Ectodermal cell (in vitro differentiated cells): ENCODE measurements around the gene DEDD2. TPM values are rescaled to one million over a fixed set of nuclear protein-coding genes. Genes with fewer than 3 reads are reported as not detected.
"Not testable (repeated sequence)": the region's sequence is repeated elsewhere in the genome, so short reads cannot be mapped to it uniquely, and the experiment has no call there.

Source experiments
- H3K27ac ChIP-seq: 2 replicates; pipeline ENCODE4 v1.7.0; 2013; ENCODE audit warnings: mild to moderate bottlenecking, low read depth, low read length; ENCODE audit not compliant: insufficient read depth, poor library complexity, severe bottlenecking
- H3K27me3 ChIP-seq: 2 replicates; pipeline ENCODE4 v1.7.0; 2013; ENCODE audit warnings: mild to moderate bottlenecking, low read length; ENCODE audit not compliant: insufficient read depth, control insufficient read depth, poor library complexity, severe bottlenecking
- H3K36me3 ChIP-seq: one replicate; pipeline ENCODE4 v1.7.0; 2013; ENCODE audit warnings: low read length; ENCODE audit not compliant: control insufficient read depth, insufficient read depth
- H3K4me1 ChIP-seq: one replicate; pipeline ENCODE4 v1.7.0; 2013; ENCODE audit warnings: low read length; ENCODE audit not compliant: control insufficient read depth, insufficient read depth
- H3K4me3 ChIP-seq: 2 replicates; pipeline ENCODE4 v1.7.0; 2013; ENCODE audit warnings: low read depth, low read length, control low read depth; ENCODE audit not compliant: insufficient read depth
- H3K9me3 ChIP-seq: 2 replicates; pipeline ENCODE4 v1.7.0; 2013; ENCODE audit warnings: mild to moderate bottlenecking, low read length, moderate library complexity; ENCODE audit not compliant: control insufficient read depth
- WGBS, 2 experiments: methylation state at CpG; one replicate each; pipeline ENCODE4 v1.1.7; 2013; ENCODE audit warnings: missing lambda C conversion rate in 2 of 2; 5-methylcytosine and 5-hydroxymethylcytosine counted together
- polyA plus RNA-seq, 4 experiments: library from polyadenylated mRNA; stranded (reverse); fragments of 50-300 nt; gene quantifications; one replicate each; pipeline ENCODE4 v1.2.3, GENCODE V29; 2013

DEDD2 gene, protein sequence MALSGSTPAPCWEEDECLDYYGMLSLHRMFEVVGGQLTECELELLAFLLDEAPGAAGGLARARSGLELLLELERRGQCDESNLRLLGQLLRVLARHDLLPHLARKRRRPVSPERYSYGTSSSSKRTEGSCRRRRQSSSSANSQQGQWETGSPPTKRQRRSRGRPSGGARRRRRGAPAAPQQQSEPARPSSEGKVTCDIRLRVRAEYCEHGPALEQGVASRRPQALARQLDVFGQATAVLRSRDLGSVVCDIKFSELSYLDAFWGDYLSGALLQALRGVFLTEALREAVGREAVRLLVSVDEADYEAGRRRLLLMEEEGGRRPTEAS
- polyA plus RNA-seq (2013, experiment 1 of 4): 36.7 TPM
- 29.3 TPM for polyA plus RNA-seq (2013, experiment 2 of 4)
- polyA plus RNA-seq (2013, experiment 3 of 4): 27.1 TPM
- 30.2 TPM for polyA plus RNA-seq (2013, experiment 4 of 4)

DNA sequence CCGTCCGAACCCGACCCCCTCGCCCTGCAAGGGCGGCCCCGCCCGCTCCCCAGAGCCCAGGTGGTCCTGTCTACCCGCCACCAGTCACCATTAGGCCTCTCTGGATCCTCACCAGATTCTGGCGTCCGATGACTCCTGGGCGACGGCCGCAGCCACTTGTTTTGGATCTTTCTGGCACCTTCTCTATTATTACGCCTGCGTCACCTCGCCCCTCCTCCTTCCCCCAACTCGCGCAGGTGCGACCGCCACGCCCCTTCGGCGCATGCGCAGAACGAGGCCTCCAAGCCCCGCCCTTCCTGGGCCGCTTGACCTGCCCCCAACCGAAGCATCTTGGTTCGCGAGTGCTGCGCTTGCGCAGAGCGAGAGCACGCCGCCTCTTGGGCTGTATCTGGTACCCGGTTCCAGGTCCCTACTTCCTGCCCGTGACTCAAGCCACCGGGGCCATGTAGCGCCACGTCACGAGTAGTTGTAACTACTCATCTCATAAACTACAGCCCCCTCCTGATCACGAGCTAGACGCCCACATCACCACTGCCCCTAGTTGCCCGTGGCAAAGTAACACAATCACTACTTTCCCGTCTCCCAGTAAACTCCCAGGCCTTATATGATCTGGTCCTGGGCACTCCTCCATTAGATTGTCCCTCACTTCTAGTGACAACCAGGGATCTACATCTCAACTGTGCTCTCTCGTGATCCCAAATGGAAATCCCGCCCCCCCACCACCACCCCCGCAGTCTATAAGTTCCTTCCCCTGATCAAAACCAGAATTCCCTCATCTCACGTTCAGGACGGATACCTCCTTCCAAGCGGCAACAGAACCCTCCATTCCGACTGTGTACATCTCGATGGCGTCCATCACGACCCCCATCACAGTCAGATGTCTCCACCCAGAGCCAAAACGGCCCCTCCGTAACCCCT lies at the start of gene DEDD2:
Gene DEDD2 (minus strand): TSS at position 158 of the 918 bp plus-strand sequence. CDS start 670 bp downstream, outside the sequence.
- 21 to 22% methylated on average over 57 of the region's 57 CpGs for WGBS, 2 experiments
- no peaks in the 10 kb centered on the region for H3K9me3 ChIP-seq
- H3K36me3 ChIP-seq: peaks cover 6% of the 10 kb centered on the region
- H3K4me3 ChIP-seq: peak within 1 kb of the TSS; percentile 89
- H3K27ac ChIP-seq: peak within 1 kb of the TSS; percentile 90
- peaks cover 22% of the 10 kb centered on the region for H3K4me1 ChIP-seq
- no peaks in the 10 kb centered on the region for H3K27me3 ChIP-seq

DNA sequence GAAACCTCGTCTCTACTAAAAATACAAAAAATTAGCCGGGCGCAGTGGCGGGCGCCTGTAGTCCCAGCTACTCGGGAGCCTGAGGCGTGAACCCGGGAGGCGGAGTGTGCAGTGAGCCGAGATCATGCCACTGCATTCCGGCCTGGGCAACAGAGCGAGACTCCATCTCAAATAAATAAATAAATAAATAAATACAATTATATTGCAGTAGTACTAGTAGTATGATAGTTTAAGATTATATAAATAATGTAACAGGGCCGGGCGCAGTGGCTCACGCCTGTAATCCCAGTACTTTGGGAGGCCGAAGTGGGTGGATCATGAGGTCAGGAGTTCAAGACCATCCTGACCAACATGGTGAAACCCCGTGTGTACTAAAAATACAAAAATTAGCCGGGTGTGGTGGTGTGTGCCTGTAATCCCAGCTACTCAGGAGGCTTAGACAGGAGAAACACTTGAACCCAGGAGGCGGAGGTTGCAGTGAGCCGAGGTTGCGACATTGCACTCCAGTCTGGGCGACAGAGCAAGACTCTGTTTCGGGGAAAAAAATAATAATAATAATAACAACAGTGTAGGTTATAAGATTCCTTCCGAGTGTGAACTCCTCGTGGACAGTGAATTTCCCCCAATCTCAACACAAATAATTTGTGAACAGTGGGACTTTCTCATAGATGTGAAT lies 49.6 kb upstream of the DEDD2 start:
- not testable (repeated sequence) for H3K27ac ChIP-seq, H3K4me3 ChIP-seq, H3K27me3 ChIP-seq, H3K9me3 ChIP-seq, H3K36me3 ChIP-seq
- H3K4me1 ChIP-seq: peaks cover 12% of the 10 kb centered on the region
- WGBS, 2 experiments: 85 to 95% methylated on average over 18 to 23 of the region's 25 CpGs

DNA sequence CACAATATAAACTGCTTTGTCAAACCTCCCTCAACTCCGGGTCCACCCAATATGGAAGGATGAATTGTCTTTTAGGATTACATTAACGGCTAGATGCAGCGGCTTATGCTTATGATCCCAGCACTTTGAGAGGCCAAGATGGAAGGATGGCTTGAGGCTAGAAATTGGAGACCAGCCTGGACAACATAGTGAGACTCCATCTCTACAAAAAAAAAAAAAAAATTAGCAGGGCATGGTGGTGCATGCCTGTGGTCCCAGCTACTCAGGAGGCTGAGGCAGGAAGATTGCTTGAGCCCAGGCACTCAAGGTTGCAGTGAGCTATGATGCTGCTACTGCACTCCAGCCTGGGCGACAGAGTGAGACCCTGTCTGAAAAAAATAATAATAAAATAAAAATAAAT lies 48.6 kb upstream of the DEDD2 start:
- H3K9me3 ChIP-seq, H3K36me3 ChIP-seq, H3K4me3 ChIP-seq, H3K27ac ChIP-seq, H3K27me3 ChIP-seq: not testable (repeated sequence)
- peaks cover 12% of the 10 kb centered on the region for H3K4me1 ChIP-seq
- 94 to 97% methylated on average over 3 to 4 of the region's 4 CpGs for WGBS, 2 experiments

DNA sequence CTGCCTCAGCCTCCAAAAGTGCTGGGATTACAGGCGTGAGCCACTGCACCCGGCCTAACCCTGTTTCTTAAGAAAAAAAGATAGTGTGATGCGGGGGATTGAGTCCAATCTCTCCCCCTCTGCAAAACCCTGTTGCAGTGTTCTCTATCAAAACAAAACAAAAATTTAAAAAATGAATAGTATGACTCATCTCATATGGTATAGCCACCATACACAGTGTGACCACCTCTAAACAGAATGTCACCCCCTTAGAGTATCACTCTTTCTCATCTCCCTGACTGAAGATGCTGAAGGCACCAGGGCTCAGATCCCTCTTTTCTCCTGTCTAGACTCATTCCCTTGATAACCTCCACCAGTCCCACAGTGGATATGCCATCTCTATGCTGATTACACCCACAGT lies 44.3 kb upstream of the DEDD2 start:
- no peaks in the 10 kb centered on the region for H3K36me3 ChIP-seq
- H3K4me3 ChIP-seq: no peak overlapping the region
- 83 to 86% methylated on average over 2 to 3 of the region's 3 CpGs for WGBS, 2 experiments
- H3K4me1 ChIP-seq: no peaks in the 10 kb centered on the region
- no peaks in the 10 kb centered on the region for H3K9me3 ChIP-seq
- no peak overlapping the region for H3K27ac ChIP-seq
- no peaks in the 10 kb centered on the region for H3K27me3 ChIP-seq

DNA sequence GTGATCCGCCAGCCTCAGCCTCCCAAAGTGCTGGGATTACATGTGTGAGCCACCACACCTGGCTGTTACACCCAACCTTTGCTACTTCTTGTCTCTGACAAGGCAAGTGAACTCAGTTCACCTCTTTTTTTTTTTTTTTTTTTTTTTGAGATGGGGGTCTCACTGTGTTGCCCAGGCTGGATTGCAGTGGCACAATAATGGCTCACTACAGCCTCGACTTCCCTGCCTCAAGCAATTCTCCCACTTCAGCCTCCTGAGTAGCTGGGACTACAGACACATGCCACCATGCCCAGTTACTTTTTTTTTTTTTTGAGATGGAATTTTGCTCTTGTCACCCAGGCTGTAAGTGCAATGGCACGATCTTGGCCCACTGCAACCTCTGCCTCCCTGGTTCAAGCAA lies 40.4 kb upstream of the DEDD2 start:
- H3K9me3 ChIP-seq: not testable (repeated sequence)

DNA sequence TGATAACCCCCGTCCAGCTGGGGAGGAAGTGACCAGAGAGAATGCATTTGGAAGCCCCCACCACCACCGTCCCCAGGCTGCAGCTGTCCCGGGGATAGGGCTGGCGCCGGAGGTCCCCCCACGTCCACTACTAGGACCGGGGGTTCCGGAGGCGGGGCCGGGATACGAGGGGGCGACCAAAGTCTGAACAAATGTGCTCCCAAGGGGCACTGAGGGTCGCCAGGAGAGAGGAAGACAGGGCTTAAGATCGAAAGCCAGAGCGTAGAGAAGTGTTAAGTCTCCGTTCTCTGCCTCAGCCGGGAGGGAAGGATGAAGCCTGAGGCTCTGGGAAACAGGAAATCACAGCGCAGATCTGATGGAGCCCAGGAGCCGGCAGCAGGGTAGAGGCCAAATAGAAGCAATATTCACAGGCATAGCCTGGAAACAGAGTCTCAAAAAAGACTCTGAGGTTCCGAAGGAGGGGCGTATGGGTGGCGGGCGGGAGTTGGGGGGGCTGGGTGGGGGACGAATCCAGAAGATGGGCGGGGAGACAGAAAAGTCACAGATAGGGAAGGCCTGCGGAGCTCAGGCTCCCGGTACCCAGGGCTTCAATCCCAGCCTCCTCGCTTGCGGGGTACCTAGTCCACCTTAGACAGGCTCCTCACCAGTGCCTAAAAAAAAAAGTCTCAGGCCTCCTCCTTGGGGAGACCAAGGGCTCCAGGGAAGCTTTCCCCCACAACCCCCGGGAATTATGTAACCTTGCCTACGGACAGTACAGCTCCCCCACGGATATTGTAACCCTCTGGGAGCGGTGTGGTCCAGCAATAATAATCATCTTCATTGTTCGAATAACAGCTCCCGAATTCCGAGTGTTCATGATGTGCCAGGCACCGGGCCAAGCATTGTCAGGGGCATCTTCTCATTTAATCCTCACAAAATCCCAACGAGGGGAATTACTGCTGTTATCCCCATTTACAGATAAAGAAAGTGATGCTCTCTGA lies 38.6 kb upstream of the DEDD2 start:
- 15 to 16% methylated on average over 38 of the region's 38 CpGs for WGBS, 2 experiments
- no peaks in the 10 kb centered on the region for H3K36me3 ChIP-seq
- no peaks in the 10 kb centered on the region for H3K9me3 ChIP-seq
- H3K27ac ChIP-seq: peak overlapping the region; percentile 89
- peak overlapping the region; percentile 58 for H3K4me3 ChIP-seq
- no peaks in the 10 kb centered on the region for H3K27me3 ChIP-seq
- peaks cover 16% of the 10 kb centered on the region for H3K4me1 ChIP-seq

More for the DNA sequence above, 40.4 kb upstream of the DEDD2 start:
- WGBS, 2 experiments: 89 to 92% methylated on average over 3 of the region's 3 CpGs
- not testable (repeated sequence) for H3K36me3 ChIP-seq, H3K4me3 ChIP-seq, H3K27me3 ChIP-seq, H3K4me1 ChIP-seq, H3K27ac ChIP-seq

DNA sequence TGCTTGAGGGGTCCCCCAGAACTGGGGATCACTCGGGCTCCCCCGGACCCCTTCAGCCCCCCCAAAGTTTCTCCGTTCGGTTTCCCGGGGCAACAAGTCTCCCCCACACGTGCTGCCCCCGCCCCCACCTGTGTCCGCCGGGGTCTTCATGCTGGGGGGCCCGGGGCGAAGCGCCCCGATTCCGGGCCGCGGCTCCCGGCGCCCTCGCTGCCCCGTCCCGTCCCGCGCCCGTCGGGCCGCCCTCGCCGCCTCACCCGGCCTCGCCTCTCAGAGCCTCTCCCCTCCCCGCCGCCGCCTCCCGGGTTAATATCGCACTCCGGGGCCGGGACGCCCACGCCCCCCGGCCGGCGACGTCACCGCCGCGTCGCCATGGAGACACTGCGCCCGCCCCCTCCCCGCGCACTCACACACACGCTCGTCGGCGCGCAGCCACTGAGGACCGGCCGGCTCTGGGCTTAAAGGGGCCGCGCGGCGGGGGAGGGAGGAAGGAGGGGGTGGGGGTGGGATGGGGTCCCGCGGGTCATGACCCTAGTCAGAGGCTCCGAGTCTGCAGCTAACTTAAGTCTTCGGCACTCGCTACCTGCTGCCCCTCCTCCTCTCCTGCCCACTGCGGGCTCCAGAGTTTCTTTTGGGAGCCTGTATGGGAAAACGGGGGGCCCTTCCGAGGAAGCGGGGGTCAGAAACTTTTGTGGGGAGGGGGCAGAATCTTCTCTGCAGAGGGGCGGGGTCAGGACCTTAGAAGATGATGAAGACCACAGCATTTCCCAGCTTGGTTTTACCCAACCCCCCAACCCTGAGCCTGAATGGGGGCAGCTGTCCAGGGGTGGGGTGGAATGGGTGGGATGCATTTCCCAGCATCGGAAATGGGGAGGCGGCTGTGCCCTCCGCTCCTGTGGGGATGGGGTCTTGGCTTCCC lies 37.6 kb upstream of the DEDD2 start, which contains the start of gene ERF:
Gene ERF (minus strand): TSS at position 279 of the 916 bp plus-strand sequence. CDS start 129 bp downstream, at position 150.
- Histone ChIP-seq H3K27ac (peak within 1 kb of the TSS; percentile 89), H3K36me3 (no peaks in the 10 kb centered on the region), H3K4me3 (peak within 1 kb of the TSS; percentile 100), H3K27me3 (no peaks in the 10 kb centered on the region), H3K4me1 (peaks cover 20% of the 10 kb centered on the region), H3K9me3 (no peaks in the 10 kb centered on the region)
- WGBS, 2 experiments: 0 to 1% methylated on average over 61 to 75 of the region's 75 CpGs

DNA sequence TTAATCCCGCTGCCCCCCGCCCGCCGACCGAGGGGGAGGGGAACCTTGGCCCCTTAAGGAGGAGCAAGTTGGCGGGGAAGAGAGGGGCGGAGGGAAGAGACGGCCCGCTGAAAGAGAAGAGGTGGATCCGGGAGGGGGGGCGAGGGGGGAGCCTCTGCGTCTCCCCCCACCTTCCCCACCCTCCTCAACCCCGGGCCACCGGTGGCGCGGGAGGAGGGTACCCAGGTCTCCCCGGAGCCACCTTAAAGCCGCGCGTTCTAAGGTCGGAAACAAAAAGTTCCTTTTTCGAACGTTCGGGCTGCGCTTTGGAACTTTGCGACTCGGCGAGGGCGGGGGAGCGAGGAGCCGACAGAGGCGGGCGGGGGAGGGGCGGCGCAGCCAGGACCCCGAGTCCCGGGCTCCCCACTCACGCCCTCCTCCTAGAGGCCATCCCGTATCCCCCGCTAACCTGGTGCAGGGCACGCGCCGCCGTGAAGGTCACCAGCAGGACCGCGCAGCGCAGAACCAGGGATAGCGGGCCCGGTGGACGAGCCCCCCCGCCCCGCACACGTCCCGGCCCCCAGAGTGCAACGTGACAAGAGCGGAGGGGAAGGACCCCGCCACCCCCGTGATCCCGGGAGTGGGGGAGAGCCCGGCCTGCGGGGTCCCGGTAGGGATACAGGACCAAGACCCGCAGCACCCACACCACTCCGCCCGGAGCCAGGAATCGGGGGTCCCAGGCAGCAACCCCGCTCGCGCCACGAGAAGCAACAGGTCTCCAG lies 36.8 kb upstream of the DEDD2 start:
- H3K27me3 ChIP-seq: no peaks in the 10 kb centered on the region
- H3K36me3 ChIP-seq: no peaks in the 10 kb centered on the region
- 0% methylated on average over 69 to 70 of the region's 70 CpGs for WGBS, 2 experiments
- no peaks in the 10 kb centered on the region for H3K9me3 ChIP-seq
- H3K4me1 ChIP-seq: peaks cover 20% of the 10 kb centered on the region
- peak overlapping the region; percentile 85 for H3K27ac ChIP-seq
- peak overlapping the region; percentile 100 for H3K4me3 ChIP-seq
